ENCODE results near the gene IL6R.

Gene IL6R

DNA sequence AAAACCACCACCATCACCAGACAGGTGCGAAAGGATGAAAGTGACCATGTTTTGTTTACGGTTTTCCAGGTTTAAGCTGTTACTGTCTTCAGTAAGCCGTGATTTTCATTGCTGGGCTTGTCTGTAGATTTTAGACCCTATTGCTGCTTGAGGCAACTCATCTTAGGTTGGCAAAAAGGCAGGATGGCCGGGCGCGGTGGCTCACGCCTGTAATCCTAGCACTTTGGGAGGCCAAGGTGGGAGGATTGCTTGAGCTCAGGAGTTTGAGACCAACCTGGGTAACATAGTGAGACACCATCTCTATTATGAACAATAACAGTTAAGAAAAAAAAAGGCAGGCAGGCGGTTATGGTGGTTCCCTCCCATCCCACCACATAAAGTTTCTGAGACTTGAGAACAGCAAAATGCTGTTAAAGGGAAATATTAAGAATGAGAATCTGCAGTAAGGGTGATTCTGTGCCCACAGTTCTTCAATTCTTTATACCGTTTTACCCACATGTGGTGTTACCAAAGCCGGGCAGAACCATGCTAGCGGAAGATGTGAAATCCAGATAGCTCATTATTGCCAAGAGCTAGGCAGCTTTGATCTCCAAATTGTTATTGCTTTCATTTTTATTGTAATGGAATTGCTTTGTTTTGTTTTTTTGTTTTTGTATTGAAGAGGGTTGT lies 62.4 kb downstream of the IL6R start:
- H3K4me3 ChIP-seq (ENCODE audit: low read depth, low read length), result no peak overlapping the region
- DNase-seq (ENCODE audit: low read depth), result no peak
- TF ChIP-seq MAX (IDR thresholded peaks at IDR 0.05; ENCODE audit: low read depth, low read length) (no peak), POLR2A (IDR thresholded peaks at IDR 0.05; ENCODE audit: extremely low read depth, insufficient read length) (no peak), CTCF (IDR thresholded peaks at IDR 0.05; ENCODE audit: low read depth, low read length) (no peak), MYC (IDR thresholded peaks at IDR 0.05; ENCODE audit: low read depth, low read length) (no peak)

DNA sequence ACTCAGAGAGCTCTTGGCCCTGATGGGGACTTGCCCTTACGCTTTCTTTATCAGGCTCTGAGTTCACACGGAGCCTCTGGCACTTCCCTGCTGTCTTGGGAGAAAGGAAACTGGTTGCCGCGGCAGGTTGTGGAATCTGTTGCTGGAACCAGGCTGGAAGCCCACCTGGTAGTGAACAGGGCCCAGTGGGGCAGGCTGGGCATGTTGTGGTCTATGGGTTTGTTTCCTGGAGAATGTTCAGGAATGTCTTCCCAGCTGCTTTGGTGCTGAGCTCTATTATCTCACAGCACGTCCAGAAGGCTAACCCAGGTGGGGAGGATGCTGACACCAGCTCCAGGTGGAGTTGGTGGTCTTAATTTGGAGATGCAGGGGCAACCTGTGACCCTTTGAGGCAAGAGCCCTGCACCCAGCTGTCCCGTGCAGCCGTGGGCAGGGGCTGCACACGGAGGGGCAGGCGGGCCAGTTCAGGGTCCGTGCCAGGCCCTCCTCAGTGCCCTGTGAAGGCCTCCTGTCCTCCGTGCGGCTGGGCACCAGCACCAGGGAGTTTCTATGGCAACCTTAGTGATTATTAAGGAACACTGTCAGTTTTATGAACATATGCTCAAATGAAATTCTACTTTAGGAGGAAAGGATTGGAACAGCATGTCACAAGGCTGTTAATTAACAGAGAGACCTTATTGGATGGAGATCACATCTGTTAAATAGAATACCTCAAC lies 63.5 kb downstream of the IL6R start:
- TF ChIP-seq CTCF (IDR thresholded peaks at IDR 0.05; ENCODE audit: low read depth, low read length), result no peak
- TF ChIP-seq MYC (IDR thresholded peaks at IDR 0.05; ENCODE audit: low read depth, low read length), result no peak
- TF ChIP-seq POLR2A (IDR thresholded peaks at IDR 0.05; ENCODE audit: extremely low read depth, insufficient read length), result no peak
- no peak for TF ChIP-seq MAX (IDR thresholded peaks at IDR 0.05; ENCODE audit: low read depth, low read length)
- no peak overlapping the region for H3K4me3 ChIP-seq (ENCODE audit: low read depth, low read length)
- DNase-seq (ENCODE audit: low read depth), result no peak

DNA sequence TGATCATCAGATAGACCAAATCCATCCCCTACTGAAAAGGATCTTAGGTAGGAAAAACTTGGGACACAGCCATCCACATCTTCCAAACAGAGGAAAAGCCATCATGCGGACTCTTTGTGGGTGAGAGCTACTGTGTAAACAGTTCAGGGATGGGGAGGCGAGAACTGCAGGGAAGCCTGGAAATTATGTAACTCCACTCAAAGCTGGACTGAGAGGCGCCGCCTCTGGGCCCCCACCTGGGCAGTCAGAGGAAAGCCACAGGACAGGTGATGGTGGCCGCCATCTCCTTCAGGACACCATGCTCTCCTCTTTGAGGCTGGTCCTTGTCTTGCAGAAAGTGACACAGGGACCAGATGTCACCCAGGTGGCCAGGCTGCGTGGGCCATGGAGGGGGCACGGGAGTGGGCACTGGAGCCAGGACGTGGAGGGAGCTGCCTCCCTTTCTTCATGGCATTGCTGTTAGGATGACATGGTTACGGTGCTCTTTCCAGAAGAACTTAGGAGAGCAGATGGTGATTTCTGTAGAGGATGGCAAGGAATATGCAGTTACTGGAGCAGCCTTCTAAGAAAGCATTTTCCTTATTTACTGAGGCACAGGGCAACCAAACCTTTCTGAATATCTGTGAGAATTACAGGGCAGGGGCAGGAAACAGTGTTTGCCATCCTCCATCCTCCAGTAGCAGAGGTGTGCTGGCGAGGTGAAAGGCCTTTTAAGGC lies 64.9 kb downstream of the IL6R start:
- H3K4me3 ChIP-seq (ENCODE audit: low read depth, low read length), result no peak overlapping the region
- TF ChIP-seq POLR2A (IDR thresholded peaks at IDR 0.05; ENCODE audit: extremely low read depth, insufficient read length) (no peak), MAX (IDR thresholded peaks at IDR 0.05; ENCODE audit: low read depth, low read length) (no peak), CTCF (IDR thresholded peaks at IDR 0.05; ENCODE audit: low read depth, low read length) (no peak), MYC (IDR thresholded peaks at IDR 0.05; ENCODE audit: low read depth, low read length) (no peak)
- no peak for DNase-seq (ENCODE audit: low read depth)

DNA sequence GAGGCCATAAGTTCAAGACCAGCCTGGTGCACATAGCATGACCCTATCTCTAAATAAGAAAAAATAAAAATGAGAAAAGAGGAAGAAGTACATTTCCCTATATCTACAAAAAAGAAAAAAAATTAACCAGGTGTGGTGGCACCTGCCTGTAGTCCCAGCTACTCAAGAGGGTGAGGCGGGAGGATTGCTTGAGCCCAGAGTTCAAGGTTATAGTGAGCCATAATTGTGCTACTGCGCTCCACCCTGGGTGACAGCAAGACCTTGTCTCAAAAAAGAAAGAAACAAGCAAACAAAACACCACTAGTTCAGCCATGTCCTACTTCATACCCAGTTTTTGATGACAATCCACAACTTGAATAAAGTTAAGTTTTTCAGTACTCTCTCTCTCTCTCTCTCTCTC lies 66.2 kb downstream of the IL6R start:
- no peak overlapping the region for H3K4me3 ChIP-seq (ENCODE audit: low read depth, low read length)
- DNase-seq (ENCODE audit: low read depth), result no peak
- TF ChIP-seq MYC (IDR thresholded peaks at IDR 0.05; ENCODE audit: low read depth, low read length), result no peak

GRCh38 chr1:154474802-154475201 lies 69.7 kb downstream of the IL6R start:
- no peak overlapping the region for H3K4me3 ChIP-seq (ENCODE audit: low read depth, low read length)
- no peak for TF ChIP-seq MAX (IDR thresholded peaks at IDR 0.05; ENCODE audit: low read depth, low read length)
- TF ChIP-seq MYC (IDR thresholded peaks at IDR 0.05; ENCODE audit: low read depth, low read length), result no peak
- TF ChIP-seq POLR2A (IDR thresholded peaks at IDR 0.05; ENCODE audit: extremely low read depth, insufficient read length), result no peak
- no peak for TF ChIP-seq CTCF (IDR thresholded peaks at IDR 0.05; ENCODE audit: low read depth, low read length)
- DNase-seq (ENCODE audit: low read depth), result peak; percentile 55

DNA sequence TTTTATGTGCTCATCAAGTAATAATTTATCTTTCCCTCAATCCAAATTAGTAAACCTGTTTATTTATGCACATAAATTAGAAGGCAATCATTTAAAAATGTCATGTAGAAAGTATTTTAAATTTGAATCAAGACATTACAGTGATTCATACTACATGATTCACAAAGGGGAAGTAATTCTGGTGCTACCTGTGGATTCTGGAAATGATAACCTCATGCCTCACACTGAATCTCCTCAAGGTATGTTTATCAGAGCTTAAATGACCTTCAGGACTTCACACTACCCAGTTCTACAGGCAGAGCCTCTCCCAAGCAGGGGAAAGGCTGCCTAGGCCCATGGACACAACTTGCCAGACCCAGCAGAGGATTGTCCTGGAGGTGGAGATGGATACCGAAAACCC lies 71.6 kb downstream of the IL6R start:
- TF ChIP-seq MYC (IDR thresholded peaks at IDR 0.05; ENCODE audit: low read depth, low read length) (no peak), CTCF (IDR thresholded peaks at IDR 0.05; ENCODE audit: low read depth, low read length) (no peak), POLR2A (IDR thresholded peaks at IDR 0.05; ENCODE audit: extremely low read depth, insufficient read length) (no peak), MAX (IDR thresholded peaks at IDR 0.05; ENCODE audit: low read depth, low read length) (no peak)
- DNase-seq (ENCODE audit: low read depth), result no peak
- no peak overlapping the region for H3K4me3 ChIP-seq (ENCODE audit: low read depth, low read length)

Measured in NB4 (cell line).